Erythroblast (primary cell): ENCODE measurements around the gene HGFAC.

Experiments
- GATA1 ChIP-seq: IDR thresholded peaks from 2 replicates; pipeline ENCODE4 v1.6.1; 2011; ENCODE audit warnings: low read depth, mild to moderate bottlenecking, control low read depth, low read length, moderate library complexity
- POLR2A ChIP-seq: IDR thresholded peaks from 2 replicates; pipeline ENCODE4 v1.6.1; 2011; ENCODE audit warnings: mild to moderate bottlenecking, low read length

- TF ChIP-seq POLR2A (no peak), GATA1 (no peak)
Measured at GRCh38 chr4:3465698-3466671, 24.2 kb downstream of the HGFAC start.
